Retinal pigment epithelial cell (primary cell): Measurements from ENCODE around the gene APOBEC3G.

Experiments
- DNase-seq: peaks from one replicate; pipeline ENCODE4 v3.0.0-alpha.2; 2010; ENCODE audit warnings: low read depth
- H3K4me3 ChIP-seq: 2 replicates; pipeline ENCODE4 v1.5.1; 2011; ENCODE audit warnings: mild to moderate bottlenecking, low read length, control low read depth, moderate library complexity
- CTCF ChIP-seq: conservative IDR thresholded peaks from 2 replicates; pipeline ENCODE4 v1.5.1; 2011; ENCODE audit warnings: low read depth, low read length, control low read depth, inconsistent platforms

The APOBEC3G gene

GRCh38 chr22:39110631-39111561 lies 33.8 kb downstream of the APOBEC3G start:
- TF ChIP-seq CTCF: no peak
- H3K4me3 ChIP-seq: no peak overlapping the region
- DNase-seq: no peak

- H3K4me3 ChIP-seq: no peak overlapping the region
- TF ChIP-seq CTCF: no peak
- DNase-seq: no peak
Observed at GRCh38 chr22:39114112-39114511, 37.0 kb downstream of the APOBEC3G start.

DNA sequence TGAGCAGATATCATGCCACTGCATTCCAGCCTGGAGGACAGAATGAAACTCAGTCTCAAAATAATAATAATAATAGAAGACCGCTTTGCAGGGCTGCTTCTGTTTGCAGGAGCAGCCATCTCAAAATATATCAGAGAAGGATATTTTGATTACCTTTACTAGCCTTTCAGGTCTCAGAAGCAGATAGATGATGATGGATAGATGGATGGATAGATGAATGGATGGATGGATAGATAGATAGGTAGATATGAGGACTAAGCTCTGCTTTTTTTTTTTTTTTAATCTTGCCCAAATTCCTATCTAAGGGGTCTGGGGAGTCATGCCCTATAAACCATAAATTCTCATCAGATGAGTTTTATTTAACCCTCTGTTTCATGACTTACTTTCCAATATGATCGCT lies 38.5 kb downstream of the APOBEC3G start:
- no peak for TF ChIP-seq CTCF
- no peak for DNase-seq
- H3K4me3 ChIP-seq: no peak overlapping the region

GRCh38 chr22:39115977-39116621 lies 39.0 kb downstream of the APOBEC3G start:
- DNase-seq: no peak
- H3K4me3 ChIP-seq: no peak overlapping the region
- no peak for TF ChIP-seq CTCF

GRCh38 chr22:39117585-39118191 lies 40.6 kb downstream of the APOBEC3G start:
- TF ChIP-seq CTCF: peak; percentile 61

DNA sequence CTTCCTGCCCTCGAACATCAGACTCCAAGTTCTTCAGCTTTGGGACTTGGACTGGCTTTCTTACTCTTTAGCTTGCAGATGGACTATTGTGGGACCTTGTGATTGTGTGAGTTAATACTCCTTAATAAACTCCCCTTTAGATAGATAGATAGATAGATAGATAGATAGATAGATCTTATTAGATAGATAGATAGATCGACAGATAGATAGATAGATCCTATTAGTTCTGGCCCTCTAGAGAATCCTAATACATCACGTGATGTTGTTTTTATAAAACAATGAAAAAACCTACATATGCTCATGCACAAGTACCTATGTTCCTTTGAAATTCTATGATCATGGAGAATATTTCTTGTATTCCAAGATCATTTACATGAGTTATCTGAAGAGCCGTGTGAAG lies 43.9 kb downstream of the APOBEC3G start:
- TF ChIP-seq CTCF: no peak

More at GRCh38 chr22:39117585-39118191, 40.6 kb downstream of the APOBEC3G start:
- no peak overlapping the region for H3K4me3 ChIP-seq
- DNase-seq: no peak

More for the DNA sequence above, 43.9 kb downstream of the APOBEC3G start:
- H3K4me3 ChIP-seq: no peak overlapping the region
- DNase-seq: no peak
